GM12878 (cell line): ENCODE measurements around the gene CPSF4L. TPM values are rescaled to one million over a fixed set of nuclear protein-coding genes. Genes with fewer than 3 reads are reported as not detected.

Experiments
- ATAC-seq: fragments of 200-7000 bp; cut with Tn5 transposase; 3 replicates; pipeline ENCODE4 v1.9.1; 2020; ENCODE audit warnings: mild to moderate bottlenecking, moderate library complexity
- BruUV-seq: library from RNA; stranded (reverse); fragments of 400-500 nt; replicated peaks from 2 replicates; lab custom pipeline; 2021; lab: Mats Ljungman, UMichigan
- CTCF ChIA-PET: fragments of 300-600 bp; sonication (Branson Sonifier 250); formaldehyde crosslinking; extraction: SDS; loops from one replicate; lab custom pipeline; 2021; ENCODE audit warnings: inconsistent platforms; lab: Yijun Ruan, JAX
- POLR2A ChIA-PET: fragments of 350-600 bp; formaldehyde crosslinking; extraction: SDS; loops from one replicate; lab custom pipeline; 2021; ENCODE audit warnings: inconsistent platforms; lab: Charles Lee
- RAD21 ChIA-PET: fragments of 300-600 bp; sonication (Branson Sonifier 250); formaldehyde crosslinking; loops from one replicate; lab custom pipeline; 2023; ENCODE audit warnings: antibody characterized with exemption; ENCODE audit not compliant: unreplicated experiment; lab: Charles Lee
- SMC1A ChIA-PET: fragments of 300-600 bp; sonication (Branson Sonifier 250); formaldehyde crosslinking; loops from one replicate; lab custom pipeline; 2023; ENCODE audit not compliant: unreplicated experiment, uncharacterized antibody; lab: Charles Lee
- DNase-seq: peaks from one replicate; pipeline ENCODE4 v3.0.0-alpha.2; 2011; ENCODE audit warnings: low read depth, low spot score
- FAIRE-seq: peaks from 3 replicates; lab custom pipeline; 2011; peaks lifted over from hg19 to GRCh38; lab: Jason Lieb, UNC
- H2AFZ ChIP-seq: 2 replicates; pipeline ENCODE4 v1.6.0; 2011; ENCODE audit warnings: low read depth, low read length, control low read depth; ENCODE audit not compliant: control insufficient read depth
- H3K27ac ChIP-seq: 2 replicates; pipeline ENCODE4 v1.5.1; 2011; ENCODE audit warnings: control low read depth; ENCODE audit not compliant: control insufficient read depth, insufficient read depth
- H3K27me3 ChIP-seq, 2 experiments: replicated peaks in 1 of 2; 2 replicates each; pipeline versions ENCODE4 v1.6.0 to v1.6.1; 2011; ENCODE audit warnings: low read length in 1 of 2; ENCODE audit not compliant: control insufficient read depth in 2 of 2, insufficient read depth in 2 of 2
- H3K36me3 ChIP-seq, 2 experiments: 2 replicates each; pipeline ENCODE4 v1.5.1; 2011; ENCODE audit warnings: low read length in 1 of 2; ENCODE audit not compliant: control insufficient read depth in 2 of 2, insufficient read depth in 2 of 2
- H3K4me1 ChIP-seq: 2 replicates; pipeline ENCODE4 v1.6.1; 2011; ENCODE audit warnings: mild to moderate bottlenecking, low read length, moderate library complexity, mixed read lengths; ENCODE audit not compliant: control insufficient read depth, insufficient read depth
- H3K4me2 ChIP-seq: 2 replicates; pipeline ENCODE4 v1.6.0; 2011; ENCODE audit warnings: control low read depth; ENCODE audit not compliant: control insufficient read depth, insufficient read depth
- H3K4me3 ChIP-seq: fragments of 200-600 bp; sonication (generic); 2 replicates; pipeline ENCODE4 v1.5.1; 2016
- H3K79me2 ChIP-seq: 2 replicates; pipeline ENCODE4 v1.6.0; 2011; ENCODE audit warnings: low read length; ENCODE audit not compliant: control insufficient read depth, insufficient read depth
- H3K9ac ChIP-seq: 2 replicates; pipeline ENCODE4 v1.8.0; 2011; ENCODE audit warnings: low read length, control low read depth, mixed read lengths; ENCODE audit not compliant: control insufficient read depth, insufficient read depth
- H3K9me3 ChIP-seq: replicated peaks from 3 replicates; pipeline ENCODE4 v1.5.1; 2011; ENCODE audit warnings: mild to moderate bottlenecking, low read length; ENCODE audit not compliant: control insufficient read depth, insufficient read depth
- H4K20me1 ChIP-seq: 2 replicates; pipeline ENCODE4 v1.6.0; 2011; ENCODE audit not compliant: control insufficient read depth, insufficient read depth
- ASH2L ChIP-seq: fragments of 300-600, 200-600 bp; sonication (generic); IDR thresholded peaks from 2 replicates; pipeline ENCODE4 v1.6.1; 2017; ENCODE audit warnings: low read depth, mild to moderate bottlenecking, borderline replicate concordance
- BMI1 ChIP-seq: fragments of 450-650 bp; IDR thresholded peaks from 2 replicates; pipeline ENCODE4 v1.6.1; 2016; ENCODE audit warnings: mild to moderate bottlenecking, moderate library complexity, borderline replicate concordance
- BRCA1 ChIP-seq: IDR thresholded peaks from 2 replicates; pipeline ENCODE4 v1.6.1; 2011; ENCODE audit warnings: low read depth, low read length, improper control_type of control experiment
- CHD1 ChIP-seq: IDR thresholded peaks from 2 replicates; pipeline ENCODE4 v1.6.1; 2012; ENCODE audit warnings: low read depth, low read length, improper control_type of control experiment
- CREB1 ChIP-seq: IDR thresholded peaks from 2 replicates; pipeline ENCODE4 v1.6.1; 2012; ENCODE audit warnings: low read depth, mild to moderate bottlenecking, inconsistent platforms
- CTCF ChIP-seq, 3 experiments: IDR thresholded peaks in 2 of 3; conservative IDR thresholded peaks in 1 of 3; 2 replicates each; pipeline ENCODE4 v1.5.1; 2011; ENCODE audit warnings: low read depth in 3 of 3, low read length in 3 of 3, mild to moderate bottlenecking in 3 of 3, control low read depth in 2 of 3, moderate library complexity in 2 of 3, inconsistent platforms in 1 of 3, mixed read lengths in 1 of 3; ENCODE audit not compliant: control insufficient read depth in 2 of 3, insufficient read depth in 1 of 3; ENCODE audit errors: extremely low read depth in 1 of 3
- ETV6 ChIP-seq, 2 experiments: fragments of 450-650 bp in 1 of 2; IDR thresholded peaks in 1 of 2; conservative IDR thresholded peaks in 1 of 2; 2 replicates each; pipeline ENCODE4 v1.6.1; 2014; ENCODE audit warnings: antibody characterized with exemption in 1 of 2, borderline replicate concordance in 1 of 2, low read depth in 1 of 2, mild to moderate bottlenecking in 1 of 2, moderate library complexity in 1 of 2
- FOS ChIP-seq: IDR thresholded peaks from 3 replicates; pipeline ENCODE4 v1.6.1; 2011; ENCODE audit warnings: borderline replicate concordance; ENCODE audit not compliant: insufficient read length; ENCODE audit errors: extremely low read depth
- FOXK2 ChIP-seq: fragments of 450-650 bp; IDR thresholded peaks from 2 replicates; pipeline ENCODE4 v1.6.1; 2017; ENCODE audit warnings: mild to moderate bottlenecking, moderate library complexity
- IKZF2 ChIP-seq, 2 experiments: fragments of 450-650 bp; IDR thresholded peaks; 2 replicates each; pipeline ENCODE4 v1.6.1; 2017; ENCODE audit warnings: mild to moderate bottlenecking in 2 of 2, moderate library complexity in 2 of 2
- JUNB ChIP-seq: IDR thresholded peaks from 2 replicates; pipeline ENCODE4 v1.6.1; 2016; ENCODE audit warnings: antibody characterized with exemption, mild to moderate bottlenecking
- KLF5 ChIP-seq: fragments of 450-650 bp; IDR thresholded peaks from 2 replicates; pipeline ENCODE4 v1.6.1; 2014; ENCODE audit warnings: mild to moderate bottlenecking; ENCODE audit not compliant: partially characterized antibody
- NR2C2 ChIP-seq: IDR thresholded peaks from 2 replicates; pipeline ENCODE4 v1.6.1; 2011; ENCODE audit warnings: borderline replicate concordance, low read depth; ENCODE audit not compliant: control insufficient read depth, insufficient read length
- SKIL ChIP-seq: fragments of 450-650 bp; IDR thresholded peaks from 2 replicates; pipeline ENCODE4 v1.6.1; 2017; ENCODE audit warnings: mild to moderate bottlenecking, low read depth, inconsistent platforms; ENCODE audit not compliant: poor library complexity, severe bottlenecking
- SMC3 ChIP-seq: IDR thresholded peaks from 2 replicates; pipeline ENCODE4 v1.6.1; 2011; ENCODE audit warnings: low read length, improper control_type of control experiment, borderline replicate concordance
- SP1 ChIP-seq: IDR thresholded peaks from one replicate; pipeline ENCODE4 v1.6.1; 2011; ENCODE audit warnings: low read depth, low read length
- SUZ12 ChIP-seq: fragments of 200-600 bp; sonication (generic); IDR thresholded peaks from one replicate; pipeline ENCODE4 v1.6.1; 2018; ENCODE audit warnings: antibody characterized with exemption, mild to moderate bottlenecking; ENCODE audit not compliant: unreplicated experiment
- ZNF24 ChIP-seq: fragments of 450-650 bp; IDR thresholded peaks from 2 replicates; pipeline ENCODE4 v1.6.1; 2017; ENCODE audit warnings: antibody characterized with exemption, mild to moderate bottlenecking
- ZNF384 ChIP-seq: IDR thresholded peaks from 2 replicates; pipeline ENCODE4 v1.6.1; 2012; ENCODE audit warnings: low read depth, mild to moderate bottlenecking, low read length, improper control_type of control experiment, borderline replicate concordance
- WGBS: methylation state at CpG from one replicate; pipeline ENCODE4 v1.1.6; 2016; ENCODE audit warnings: low lambda C conversion rate; ENCODE audit not compliant: insufficient replicate concordance, insufficient coverage; ENCODE audit errors: missing lambda C conversion rate; 5-methylcytosine and 5-hydroxymethylcytosine counted together
- in situ Hi-C: fragments of 300-500 bp; cut with MboI; formaldehyde crosslinking; loops from 9 replicates; pipeline ENCODE4 v1.14.3; 2018; ENCODE audit warnings: mixed read lengths
- intact Hi-C: fragments of 100-400 bp; cut with micrococcal nuclease; formaldehyde crosslinking; loops from one replicate; pipeline ENCODE4 v1.14.2; 2022; ENCODE audit not compliant: unreplicated experiment
- polyA plus RNA-seq, 11 experiments: library from polyadenylated mRNA; depleted of rRNA in 4 of 11; unstranded in 6 of 11; stranded (reverse) in 5 of 11; fragments of >200 nt; fragmentation: Nextera tagmentation in 4 of 11; fragmentation: Illumina TruSeq in 1 of 11; extraction: Ambion mirVana in 4 of 11; extraction: Trizol in 1 of 11; gene quantifications; 1 replicate in 1 of 11; 2 replicates in 10 of 11; pipeline versions ENCODE4 v1.2.1 to v1.2.3, GENCODE V29; 2011 to 2016; ENCODE audit warnings: inconsistent platforms in 2 of 11, missing spikeins in 2 of 11, low read depth in 1 of 11
- total RNA-seq, 4 experiments: library from RNA; depleted of rRNA in 3 of 4; stranded (reverse); fragments of >200 nt in 3 of 4; fragmentation: Illumina TruSeq in 1 of 4; extraction: Trizol in 1 of 4; gene quantifications; 2 replicates each; pipeline versions ENCODE4 v1.2.1 to v1.2.3, GENCODE V29; 2013 to 2021

The CPSF4L gene
- total and polyA plus RNA-seq, 10 of the 15 experiments (the other 5 are each of a cell fraction or from before 2014, with no cell fraction given), result not detected

GRCh38 chr17:73227379-73227778 lies 34.3 kb downstream of the CPSF4L start (continued):
- TF ChIP-seq CHD1 (no peak), NR2C2 (no peak), KLF5 (no peak), SMC3 (no peak), ASH2L (no peak), JUNB (peak; percentile 72), CTCF (IDR thresholded peaks at IDR 0.05 in 2 of 3, conservative IDR thresholded peaks at IDR 0.05 in 1 of 3; ENCODE audit: control insufficient read depth in 2 of 3, extremely low read depth in 1 of 3, insufficient read depth in 1 of 3, low read depth in 3 of 3, low read length in 3 of 3) (no peak), ZNF24 (no peak)

GRCh38 chr17:73226556-73227172 lies 35.0 kb downstream of the CPSF4L start:
- Histone ChIP-seq H3K4me3 (peak overlapping the region; percentile 41), H3K27me3 (no peaks in the 10 kb centered on the region), H3K4me1 (peaks cover 24% of the 10 kb centered on the region), H3K9ac (peak overlapping the region; percentile 61), H3K4me2 (peak overlapping the region; percentile 85), H4K20me1 (no peaks in the 10 kb centered on the region), H3K27ac (peak overlapping the region; percentile 76), H2AFZ (no peak overlapping the region), H3K36me3 (no peaks in the 10 kb centered on the region), H3K9me3 (no peaks in the 10 kb centered on the region), H3K79me2 (peaks cover 69% of the 10 kb centered on the region)
- WGBS, result 29% methylated on average over 3 of the region's 3 CpGs
- ATAC-seq (peak; percentile 37), FAIRE-seq (no peak), DNase-seq (no peak)
- intact Hi-C loops, result no loop called here
- ChIA-PET RAD21 (interaction anchor here (0.6 to 3.6 kb wide), 9 partner anchors 19 to 500 kb away, joined by 3 to 21 read pairs (median 8); no protein-coding TSS in a partner anchor), SMC1A (interaction anchor here (1.1 to 8.2 kb wide), 8 partner anchors 11 to 499 kb away, joined by 3 to 61 read pairs (median 6); partner anchors contain the start of gene COG1), CTCF (interaction anchor here (0.7 to 3.8 kb wide), 10 partner anchors 11 to 500 kb away, joined by 3 to 32 read pairs (median 4); no protein-coding TSS in a partner anchor), POLR2A (interaction anchor here (0.6 to 2.3 kb wide), 8 partner anchors 9 to 60 kb away, joined by 3 to 11 read pairs (median 3); no protein-coding TSS in a partner anchor)
- no TSS peak for BruUV-seq
- in situ Hi-C loops, result no loop called here
- TF ChIP-seq FOXK2 (no peak), BRCA1 (no peak), FOS (no peak), ZNF384 (no peak), BMI1 (no peak), NR2C2 (no peak), SKIL (no peak), CREB1 (no peak), ETV6 (conservative IDR thresholded peaks at IDR 0.05 in 1 of 2, IDR thresholded peaks at IDR 0.05 in 1 of 2; ENCODE audit: borderline replicate concordance in 1 of 2, low read depth in 1 of 2) (no peak), SUZ12 (no peak), IKZF2 (IDR thresholded peaks at IDR 0.05) (no peak), SP1 (no peak)
